Nephron (organoid): ENCODE data around the gene PCDHGA5.
"Not testable (repeated sequence)": the region's sequence is repeated elsewhere in the genome, so short reads cannot be mapped to it uniquely, and the experiment has no call there.

Experiments
- H3K27ac Mint-ChIP-seq, 3 experiments: 2 replicates each; pipeline ENCODE4 v1.8.0; 2020; ENCODE audit warnings: mixed read lengths in 3 of 3, mild to moderate bottlenecking in 2 of 3, moderate library complexity in 1 of 3
- H3K27me3 Mint-ChIP-seq: 2 replicates; pipeline ENCODE4 v1.8.0; 2021; ENCODE audit warnings: low read depth, mild to moderate bottlenecking, moderate library complexity, mixed read lengths
- H3K36me3 Mint-ChIP-seq: 2 replicates; pipeline ENCODE4 v1.8.0; 2020; ENCODE audit warnings: low read depth, mixed read lengths
- H3K4me1 Mint-ChIP-seq: 2 replicates; pipeline ENCODE4 v1.8.0; 2020; ENCODE audit warnings: mixed read lengths
- H3K4me3 Mint-ChIP-seq, 3 experiments: 2 replicates each; pipeline ENCODE4 v1.8.0; 2020; ENCODE audit warnings: mild to moderate bottlenecking in 3 of 3, mixed read lengths in 3 of 3, moderate library complexity in 2 of 3
- H3K9me3 Mint-ChIP-seq: 2 replicates; pipeline ENCODE4 v1.8.0; 2020; ENCODE audit warnings: mixed read lengths
- CTCF ChIP-seq, 3 experiments: fragments of 200-600 bp; sonication (generic); IDR thresholded peaks; one replicate each; pipeline ENCODE4 v1.5.0; 2021; ENCODE audit warnings: antibody characterized with exemption in 3 of 3; ENCODE audit not compliant: unreplicated experiment in 3 of 3

The PCDHGA5 gene

GRCh38 chr5:141384471-141385267 is 20.7 kb downstream of the PCDHGA5 start:
- Mint-ChIP-seq H3K9me3 (peaks cover 74% of the 10 kb centered on the region), H3K36me3 (peaks cover 18% of the 10 kb centered on the region), H3K27me3 (no peaks in the 10 kb centered on the region), H3K4me3 (no peak overlapping the region), H3K27ac (no peak overlapping the region), H3K4me1 (no peaks in the 10 kb centered on the region)
- no peak for TF ChIP-seq CTCF (IDR thresholded peaks at IDR 0.05; ENCODE audit: unreplicated experiment in 3 of 3)

DNA sequence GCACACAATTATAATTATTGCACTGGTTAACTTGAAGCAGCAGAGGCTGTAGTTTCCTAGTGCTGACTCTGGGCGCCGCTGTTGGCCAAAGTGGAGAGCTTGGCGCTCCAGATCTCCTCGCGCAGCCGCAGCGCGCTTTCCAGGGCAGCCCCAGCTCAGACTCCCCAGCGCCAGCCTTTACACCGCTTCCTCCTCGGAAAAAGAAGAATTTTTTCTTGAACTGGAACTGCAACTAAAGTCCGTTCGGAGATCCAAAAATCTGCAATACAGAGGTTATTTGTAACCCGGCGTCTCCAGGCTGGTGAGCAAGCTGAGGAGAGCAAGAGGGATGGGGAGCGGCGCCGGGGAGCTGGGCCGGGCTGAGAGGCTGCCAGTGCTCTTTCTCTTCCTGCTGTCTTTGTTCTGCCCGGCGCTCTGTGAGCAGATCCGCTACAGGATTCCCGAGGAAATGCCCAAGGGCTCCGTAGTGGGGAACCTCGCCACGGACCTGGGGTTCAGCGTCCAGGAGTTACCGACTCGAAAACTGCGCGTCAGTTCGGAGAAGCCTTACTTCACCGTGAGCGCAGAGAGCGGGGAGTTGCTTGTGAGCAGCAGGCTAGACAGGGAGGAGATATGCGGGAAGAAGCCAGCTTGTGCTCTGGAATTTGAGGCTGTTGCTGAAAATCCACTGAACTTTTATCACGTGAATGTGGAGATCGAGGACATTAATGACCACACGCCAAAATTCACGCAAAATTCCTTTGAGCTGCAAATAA is 23.8 kb downstream of the PCDHGA5 start, which contains the start of gene PCDHGB4:
TSS of gene PCDHGB4 (plus strand) at position 142 of the 755 bp plus-strand sequence. CDS start at position 329, 187 bp downstream.
- Mint-ChIP-seq H3K4me3 (peak within 1 kb of the TSS; percentile 65 to 82 (median 78)), H3K27ac (peak within 1 kb of the TSS in 1 of 3 experiments; percentile 58)
- TF ChIP-seq CTCF (IDR thresholded peaks at IDR 0.05; ENCODE audit: unreplicated experiment in 3 of 3), result peak; percentile 10 to 41 (median 25)

DNA sequence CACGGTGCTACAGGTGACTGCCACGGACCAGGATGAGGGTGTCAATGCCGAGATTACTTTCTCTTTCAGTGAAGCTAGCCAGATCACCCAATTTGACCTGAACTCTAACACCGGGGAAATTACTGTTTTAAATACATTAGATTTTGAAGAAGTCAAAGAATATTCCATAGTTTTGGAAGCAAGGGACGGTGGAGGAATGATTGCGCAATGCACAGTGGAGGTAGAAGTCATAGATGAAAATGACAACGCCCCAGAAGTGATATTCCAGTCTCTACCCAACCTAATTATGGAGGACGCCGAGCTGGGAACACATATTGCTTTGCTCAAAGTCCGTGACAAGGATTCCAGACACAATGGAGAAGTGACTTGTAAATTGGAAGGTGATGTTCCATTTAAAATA is 24.7 kb downstream of the PCDHGA5 start:
- Mint-ChIP-seq H3K4me3 (peak overlapping the region in 1 of 3 experiments; percentile 1), H3K36me3 (peaks cover 41% of the 10 kb centered on the region), H3K4me1 (no peaks in the 10 kb centered on the region), H3K27ac (no peak overlapping the region), H3K27me3 (no peaks in the 10 kb centered on the region), H3K9me3 (peaks cover 76% of the 10 kb centered on the region)
- TF ChIP-seq CTCF (IDR thresholded peaks at IDR 0.05; ENCODE audit: unreplicated experiment in 3 of 3), result no peak

More for the DNA sequence above, 23.8 kb downstream of the PCDHGA5 start, which contains the start of gene PCDHGB4:
- not testable (repeated sequence) for H3K27me3 Mint-ChIP-seq, H3K4me1 Mint-ChIP-seq
- H3K36me3 Mint-ChIP-seq, result peaks cover 38% of the 10 kb centered on the region
- peaks cover 74% of the 10 kb centered on the region for H3K9me3 Mint-ChIP-seq

DNA sequence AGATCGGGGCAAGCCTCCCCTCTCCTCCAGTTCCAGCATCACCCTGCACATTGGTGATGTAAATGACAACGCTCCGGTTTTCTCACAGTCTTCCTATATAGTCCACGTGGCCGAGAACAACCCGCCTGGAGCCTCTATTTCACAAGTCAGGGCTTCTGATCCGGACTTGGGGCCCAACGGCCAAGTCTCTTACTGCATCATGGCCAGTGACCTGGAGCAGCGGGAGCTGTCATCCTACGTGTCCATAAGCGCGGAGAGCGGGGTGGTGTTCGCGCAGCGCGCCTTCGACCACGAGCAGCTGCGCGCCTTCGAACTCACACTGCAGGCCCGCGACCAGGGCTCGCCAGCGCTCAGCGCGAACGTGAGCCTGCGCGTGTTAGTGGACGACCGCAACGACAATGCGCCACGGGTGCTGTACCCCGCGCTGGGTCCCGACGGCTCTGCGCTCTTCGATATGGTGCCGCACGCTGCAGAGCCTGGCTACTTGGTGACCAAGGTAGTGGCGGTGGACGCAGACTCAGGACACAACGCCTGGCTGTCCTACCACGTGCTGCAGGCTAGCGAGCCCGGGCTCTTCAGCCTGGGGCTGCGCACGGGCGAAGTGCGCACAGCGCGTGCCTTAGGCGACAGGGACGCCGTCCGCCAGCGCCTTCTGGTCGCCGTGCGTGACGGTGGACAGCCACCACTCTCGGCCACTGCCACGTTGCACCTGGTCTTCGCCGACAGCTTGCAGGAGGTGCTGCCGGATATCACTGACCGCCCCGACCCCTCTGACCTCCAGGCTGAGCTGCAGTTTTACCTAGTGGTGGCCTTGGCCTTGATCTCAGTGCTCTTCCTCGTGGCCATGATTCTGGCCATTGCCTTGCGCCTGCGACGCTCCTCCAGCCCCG is 25.4 kb downstream of the PCDHGA5 start:
- no peaks in the 10 kb centered on the region for H3K4me1 Mint-ChIP-seq
- H3K36me3 Mint-ChIP-seq, result peaks cover 46% of the 10 kb centered on the region
- peaks cover 75% of the 10 kb centered on the region for H3K9me3 Mint-ChIP-seq
- no peak overlapping the region for H3K27ac Mint-ChIP-seq
- TF ChIP-seq CTCF (IDR thresholded peaks at IDR 0.05; ENCODE audit: unreplicated experiment in 3 of 3), result no peak
- H3K27me3 Mint-ChIP-seq, result no peaks in the 10 kb centered on the region
- peak overlapping the region in 1 of 3 experiments; percentile 53 for H3K4me3 Mint-ChIP-seq

DNA sequence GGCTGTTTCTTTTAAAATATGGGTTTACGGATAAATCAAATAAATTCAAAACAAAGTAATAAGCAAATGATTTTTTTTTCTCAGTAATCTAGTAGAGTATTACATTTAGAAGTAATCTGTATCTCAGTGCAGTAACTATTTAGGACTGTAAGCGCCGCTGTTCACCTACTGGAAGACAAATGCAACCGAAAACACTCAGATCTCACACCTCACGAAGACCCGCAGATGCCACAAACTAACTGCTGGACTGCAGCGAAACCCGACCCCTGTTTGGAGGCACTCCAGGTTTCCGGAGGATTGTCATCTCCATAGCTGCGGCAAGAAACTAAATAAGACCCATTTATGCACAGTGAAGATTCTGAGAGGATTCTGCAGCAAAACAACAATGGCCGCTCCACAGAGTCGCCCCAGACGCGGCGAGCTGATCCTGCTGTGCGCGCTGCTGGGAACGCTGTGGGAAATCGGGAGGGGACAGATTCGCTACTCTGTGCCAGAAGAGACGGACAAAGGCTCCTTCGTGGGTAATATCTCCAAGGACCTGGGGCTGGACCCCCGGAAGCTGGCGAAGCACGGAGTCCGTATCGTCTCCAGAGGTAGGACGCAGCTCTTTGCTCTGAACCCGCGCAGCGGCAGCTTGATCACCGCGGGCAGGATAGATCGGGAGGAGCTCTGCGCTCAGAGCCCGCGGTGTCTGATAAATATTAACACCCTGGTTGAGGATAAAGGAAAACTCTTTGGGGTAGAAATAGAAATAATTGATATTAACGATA is 28.7 kb downstream of the PCDHGA5 start, which contains the start of gene PCDHGA8:
TSS of gene PCDHGA8 (plus strand) at position 205 of the 770 bp plus-strand sequence. CDS start at position 386, 181 bp downstream.
- no peak within 1 kb of the TSS for H3K27ac Mint-ChIP-seq
- peaks cover 68% of the 10 kb centered on the region for H3K9me3 Mint-ChIP-seq
- H3K36me3 Mint-ChIP-seq, result peaks cover 63% of the 10 kb centered on the region
- H3K27me3 Mint-ChIP-seq, result no peaks in the 10 kb centered on the region
- no peaks in the 10 kb centered on the region for H3K4me1 Mint-ChIP-seq
- H3K4me3 Mint-ChIP-seq, result no peak within 1 kb of the TSS
- TF ChIP-seq CTCF (IDR thresholded peaks at IDR 0.05; ENCODE audit: unreplicated experiment in 3 of 3), result no peak
